HG02970 (cell line): ENCODE results near the gene GIPC2.
"Not testable (repeated sequence)": the region's sequence is repeated elsewhere in the genome, so short reads cannot be mapped to it uniquely, and the experiment has no call there.

Experiments used
- ATAC-seq: cut with Tn5 transposase; IDR thresholded peaks from one replicate; pipeline ENCODE4 v1.9.1; 2021; ENCODE audit warnings: mild to moderate bottlenecking, moderate library complexity, moderate number of reproducible peaks; ENCODE audit not compliant: unreplicated experiment, low FRiP score

The GIPC2 gene

DNA sequence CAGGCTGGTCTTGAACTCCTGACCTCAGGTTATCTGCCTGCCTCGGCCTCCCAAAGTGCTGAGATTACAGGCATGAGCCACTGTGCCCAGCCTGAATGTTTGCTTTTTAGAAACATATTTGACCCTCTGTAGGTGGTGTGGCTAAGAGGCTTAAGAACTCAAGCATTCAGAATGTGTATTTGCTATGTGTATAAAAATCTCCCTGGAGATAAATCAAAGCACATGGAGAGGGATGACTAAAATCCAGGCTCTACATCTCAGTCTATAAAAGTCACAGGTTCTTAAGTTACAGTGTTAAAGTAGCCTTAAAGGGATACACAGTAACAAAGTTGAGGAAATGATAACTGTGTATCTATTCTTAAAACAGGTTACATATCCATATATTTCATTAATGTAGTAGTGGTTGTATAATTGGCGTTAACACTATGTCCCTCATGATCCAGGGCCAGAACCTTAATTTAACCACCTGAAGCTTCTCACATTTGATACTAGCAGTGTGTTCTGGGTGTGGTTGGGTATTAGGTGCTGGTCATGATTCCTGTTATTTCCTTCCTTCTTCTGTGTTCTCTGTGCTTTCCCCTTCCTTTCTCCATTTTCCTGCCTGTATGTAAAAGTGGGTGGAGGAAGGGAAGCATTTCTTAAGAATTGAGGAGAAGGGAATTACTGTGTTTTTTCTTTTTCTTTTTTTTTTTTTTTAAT lies 16.2 kb downstream of the GIPC2 start:
- ATAC-seq, result no peak

GRCh38 chr1:78064886-78065285 lies 19.1 kb downstream of the GIPC2 start:
- not testable (repeated sequence) for ATAC-seq

GRCh38 chr1:78068681-78069283 lies 23.0 kb downstream of the GIPC2 start:
- no peak for ATAC-seq

DNA sequence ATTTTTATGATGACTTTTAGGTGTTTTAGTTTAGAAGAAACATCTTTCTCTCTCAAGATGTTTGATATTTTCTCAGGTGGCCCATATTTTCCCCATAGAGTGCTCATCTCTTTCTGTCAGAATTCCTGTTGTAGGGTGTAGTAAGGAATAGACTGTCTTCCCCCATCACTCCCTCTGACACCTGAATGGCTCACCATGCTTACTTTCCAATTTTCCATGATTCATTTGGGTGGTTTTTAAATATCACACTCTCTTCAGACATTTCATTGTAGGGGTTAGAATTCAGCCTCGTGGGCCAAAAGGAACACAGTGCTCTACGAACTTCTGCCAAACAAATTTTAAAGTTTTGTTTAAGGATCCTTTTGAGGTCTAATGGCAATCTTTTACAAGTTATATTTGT lies 24.0 kb downstream of the GIPC2 start:
- no peak for ATAC-seq

GRCh38 chr1:78070210-78070609 lies 24.4 kb downstream of the GIPC2 start:
- no peak for ATAC-seq

DNA sequence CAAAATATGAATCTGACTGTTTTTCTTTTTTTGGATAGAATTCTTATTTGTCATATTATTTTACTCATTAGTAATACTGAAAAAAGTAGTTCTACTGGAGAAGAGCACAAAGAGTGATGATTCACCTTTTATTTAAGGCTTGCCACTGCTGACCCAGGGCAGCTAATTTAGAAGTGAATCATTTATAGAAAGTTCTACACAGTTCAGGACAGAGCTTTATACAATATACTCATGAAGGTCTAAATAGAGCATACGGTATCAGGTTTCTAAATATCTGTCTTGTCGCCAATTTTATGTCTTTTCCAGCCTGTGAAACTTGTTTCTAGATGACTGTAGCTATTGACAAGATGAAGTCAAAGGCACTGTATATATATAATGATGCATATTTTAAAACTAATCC lies 25.0 kb downstream of the GIPC2 start:
- ATAC-seq, result no peak

- no peak for ATAC-seq
Measured at GRCh38 chr1:78071696-78072095, 25.9 kb downstream of the GIPC2 start.

DNA sequence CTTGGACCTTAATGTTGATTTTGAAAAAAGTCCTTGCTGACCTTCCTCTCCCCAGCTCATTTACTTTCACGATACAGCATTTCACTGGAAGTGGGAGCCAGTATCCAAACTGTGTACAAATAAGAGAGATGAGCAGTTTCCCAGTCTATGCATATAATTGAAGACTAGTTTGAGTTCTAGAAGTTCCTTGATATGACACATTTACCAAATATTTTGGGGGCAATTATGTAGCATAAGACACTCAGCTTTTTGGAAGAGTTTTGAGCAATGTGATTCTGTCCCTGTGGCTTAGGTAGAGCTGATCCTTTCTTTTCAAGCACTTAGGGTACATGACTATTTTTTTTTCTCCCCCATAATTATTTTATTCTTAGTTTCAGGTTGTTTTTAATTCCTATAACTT lies 26.4 kb downstream of the GIPC2 start:
- no peak for ATAC-seq

DNA sequence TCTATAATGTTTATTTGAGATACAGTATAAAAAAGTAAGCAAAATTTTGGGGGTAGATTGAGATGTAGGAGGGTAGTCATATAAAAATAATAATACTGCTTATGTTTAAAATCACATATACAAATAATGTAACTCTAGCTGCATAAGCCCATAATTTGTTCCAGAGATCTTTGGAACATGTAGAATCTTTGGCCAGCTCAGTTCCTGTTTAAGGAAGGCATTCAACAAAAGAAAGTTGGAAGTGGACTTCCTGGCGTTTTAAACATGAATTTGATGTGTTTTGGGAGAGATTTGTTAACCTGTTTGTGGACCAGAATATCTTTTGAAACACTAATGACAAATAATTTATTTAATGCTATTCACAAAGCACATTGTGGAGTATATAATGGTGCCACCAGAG lies 27.7 kb downstream of the GIPC2 start:
- no peak for ATAC-seq

DNA sequence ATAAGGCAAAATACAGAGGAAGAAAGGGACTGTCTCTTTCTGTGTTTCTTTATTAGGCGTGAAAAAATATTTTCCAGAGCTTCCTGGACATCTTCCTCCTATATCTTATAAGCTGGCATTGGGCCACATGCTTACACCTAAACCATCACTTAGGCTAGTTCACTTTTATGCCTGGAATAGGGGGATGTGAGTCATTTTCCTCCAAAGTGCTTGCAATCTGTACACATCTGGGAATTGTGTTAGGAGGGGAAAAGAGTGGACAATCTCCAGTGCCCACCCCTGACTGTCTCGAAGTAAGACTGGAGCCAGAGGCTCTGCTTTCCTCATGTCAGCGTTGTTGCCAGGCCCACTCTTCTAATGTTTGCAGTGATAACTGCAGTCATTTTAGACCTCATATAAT lies 29.9 kb downstream of the GIPC2 start:
- ATAC-seq, result no peak

- ATAC-seq, result no peak
Measured at GRCh38 chr1:78078358-78078757, 32.6 kb downstream of the GIPC2 start.

DNA sequence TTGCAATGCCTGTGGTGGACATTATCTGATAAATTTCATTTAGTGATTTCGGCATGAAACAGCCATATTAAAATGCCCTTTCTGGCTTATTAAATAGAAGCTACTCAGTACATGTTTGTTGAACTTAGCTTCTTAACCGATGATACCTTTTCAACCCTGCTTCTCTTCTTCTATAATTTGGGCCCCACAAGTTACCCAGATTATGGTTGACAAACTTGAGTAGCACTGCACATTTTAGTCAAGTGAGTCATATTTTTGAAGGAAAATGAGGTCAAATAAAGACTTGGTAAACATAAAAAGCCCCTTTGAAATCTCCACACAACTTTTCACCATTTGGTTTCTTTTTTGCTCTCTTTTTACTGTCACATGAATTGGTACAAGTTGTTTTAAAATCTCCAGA lies 33.8 kb downstream of the GIPC2 start:
- no peak for ATAC-seq

DNA sequence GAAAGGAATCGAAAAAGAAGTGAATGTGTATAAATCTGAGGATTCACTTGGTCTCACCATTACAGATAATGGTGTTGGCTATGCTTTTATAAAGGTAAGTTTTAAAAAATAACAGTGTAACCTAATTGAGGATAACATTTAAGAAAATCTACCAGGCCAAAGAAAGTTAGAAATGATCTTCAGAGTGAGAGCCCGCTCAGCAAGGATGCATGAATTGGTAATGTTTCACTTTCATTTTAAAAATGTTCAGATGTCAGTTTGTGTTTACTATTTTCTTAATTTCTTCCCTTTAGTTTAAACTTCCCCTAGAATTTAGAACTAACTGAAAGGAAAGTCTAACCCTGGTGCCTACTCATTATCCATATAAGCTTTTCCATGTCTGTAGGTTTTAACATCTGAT lies 35.0 kb downstream of the GIPC2 start:
- ATAC-seq, result no peak

DNA sequence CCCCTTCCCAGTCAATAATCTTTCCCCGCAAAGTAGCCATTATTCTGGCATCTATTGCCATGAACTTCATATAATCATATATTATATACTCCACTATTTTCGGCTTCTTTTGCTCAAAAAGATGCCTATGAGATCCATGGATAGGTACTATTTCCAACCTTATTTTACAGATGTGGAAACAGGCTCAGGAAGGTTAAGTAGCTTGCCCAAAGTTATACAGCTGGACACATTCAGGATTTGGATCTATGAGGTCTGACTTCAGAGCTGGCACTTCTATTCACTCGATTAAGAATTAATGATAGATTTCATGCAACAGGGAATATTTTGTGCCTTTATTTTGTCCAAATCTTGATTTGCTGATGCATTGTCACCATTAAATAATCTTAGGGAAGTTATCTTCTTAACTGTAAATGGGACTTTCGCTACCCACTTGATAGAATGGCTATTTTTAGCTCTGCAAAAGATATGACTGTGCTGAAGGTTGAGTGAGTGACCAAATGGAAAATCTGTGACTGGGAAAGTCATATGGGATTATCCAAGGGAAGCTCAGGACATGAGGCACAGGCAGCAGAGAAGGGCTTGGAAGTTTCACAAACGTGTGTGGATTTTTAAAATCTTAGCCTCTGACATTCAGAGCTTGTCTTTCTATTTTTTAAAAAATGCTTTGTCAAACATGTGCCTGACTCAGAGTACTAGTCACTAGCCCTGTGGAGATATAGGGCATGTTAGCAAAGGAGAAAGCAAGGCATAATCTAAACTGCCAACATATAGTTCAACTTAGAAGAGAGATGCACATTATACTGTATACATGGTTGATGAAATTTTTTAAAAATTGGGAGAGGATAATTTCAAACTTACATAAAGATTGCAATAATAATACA lies 36.5 kb downstream of the GIPC2 start:
- ATAC-seq, result no peak

- not testable (repeated sequence) for ATAC-seq
Measured at GRCh38 chr1:78084639-78085038, 38.9 kb downstream of the GIPC2 start.

DNA sequence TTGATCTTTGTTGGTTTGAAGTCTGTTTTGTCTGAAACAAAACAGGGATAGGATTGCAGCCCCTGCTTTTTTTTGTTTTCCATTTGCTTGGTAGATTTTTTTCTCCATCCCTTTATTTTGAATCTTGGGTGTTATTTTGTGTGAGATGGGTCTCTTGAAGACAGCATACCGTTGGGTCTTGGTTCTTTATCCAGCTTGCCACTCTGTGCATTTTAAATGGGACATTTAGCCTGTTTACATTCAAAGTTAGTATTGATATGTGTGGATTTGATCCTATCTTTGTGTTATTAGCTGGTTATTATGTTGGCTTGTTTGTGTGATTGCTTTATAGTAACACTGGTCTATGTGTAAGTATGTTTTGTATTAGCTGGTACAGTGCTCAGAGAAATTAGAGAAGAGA lies 40.9 kb downstream of the GIPC2 start:
- ATAC-seq, result no peak

DNA sequence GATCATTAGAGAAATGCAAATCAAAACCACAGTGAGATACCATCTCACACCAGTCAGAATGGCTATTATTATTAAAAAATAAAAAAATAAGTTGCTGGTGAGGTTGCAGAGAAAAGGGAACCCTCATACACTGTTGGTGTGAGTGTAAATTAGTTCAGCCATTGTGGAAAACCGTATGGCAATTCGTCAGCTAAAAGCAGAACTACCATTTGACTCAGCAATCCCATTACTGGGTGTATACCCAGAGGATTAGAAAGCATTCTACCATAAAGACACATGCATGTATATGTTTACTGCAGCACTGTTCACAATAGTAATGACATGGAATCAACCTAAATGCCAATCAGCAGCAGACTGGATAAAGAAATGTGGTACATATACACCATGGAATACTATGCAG lies 42.2 kb downstream of the GIPC2 start:
- ATAC-seq, result no peak

- ATAC-seq, result no peak
Measured at GRCh38 chr1:78088486-78088885, 42.7 kb downstream of the GIPC2 start.

GRCh38 chr1:78089010-78089409 lies 43.2 kb downstream of the GIPC2 start:
- ATAC-seq, result no peak

- ATAC-seq, result no peak
Measured at GRCh38 chr1:78090472-78091133, 44.8 kb downstream of the GIPC2 start.

DNA sequence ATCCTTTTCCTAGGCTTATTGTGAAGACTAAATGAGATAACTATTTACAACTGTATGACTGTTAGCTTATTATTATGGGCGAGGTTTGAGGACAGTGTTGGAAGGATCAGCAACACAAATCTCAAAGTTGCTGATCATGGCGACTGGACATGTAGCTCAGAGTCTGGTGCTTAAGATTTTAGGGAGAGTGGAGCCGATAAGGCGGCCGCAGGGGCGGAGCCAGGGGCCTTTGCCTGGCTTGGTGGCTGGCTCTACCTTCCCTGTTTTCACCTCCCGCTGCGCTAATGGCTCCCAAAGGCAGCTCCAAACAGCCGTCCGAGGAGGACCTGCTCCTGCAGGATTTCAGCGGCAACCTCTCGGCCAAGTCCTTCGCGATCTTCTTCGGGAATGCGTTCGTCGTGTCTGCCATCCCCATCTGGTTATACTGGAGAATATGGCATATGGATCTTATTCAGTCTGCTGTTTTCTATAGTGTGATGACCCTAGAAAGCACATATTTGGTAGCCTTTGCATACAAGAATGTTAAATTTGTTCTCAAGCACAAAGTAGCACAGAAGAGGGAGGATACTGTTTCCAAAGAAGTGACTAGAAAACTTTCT lies 45.5 kb downstream of the GIPC2 start:
- no peak for ATAC-seq
